Keratinocyte (primary cell): Measurements from ENCODE around the gene FAM204A. TPM values are rescaled to one million over a fixed set of nuclear protein-coding genes. Genes with fewer than 3 reads are reported as not detected.

Experiments
- DNase-seq: peaks from one replicate; pipeline ENCODE4 v3.0.0-alpha.2; 2011; ENCODE audit warnings: low read depth, missing footprints, low spot score
- FAIRE-seq: peaks from 2 replicates; lab custom pipeline; 2011; peaks lifted over from hg19 to GRCh38; lab: Jason Lieb, UNC
- H2AFZ ChIP-seq: 2 replicates; pipeline ENCODE4 v1.6.0; 2012; ENCODE audit warnings: low read length, control low read depth, inconsistent platforms; ENCODE audit not compliant: control insufficient read depth
- H3K27ac ChIP-seq: 2 replicates; pipeline ENCODE4 v1.5.1; 2011; ENCODE audit warnings: low read length; ENCODE audit not compliant: control insufficient read depth, insufficient read depth
- H3K27me3 ChIP-seq: 3 replicates; pipeline ENCODE4 v1.6.0; 2011; ENCODE audit warnings: low read length; ENCODE audit not compliant: control insufficient read depth, insufficient read depth; ENCODE audit errors: extremely low read depth
- H3K36me3 ChIP-seq, 2 experiments: 2 replicates in 1 of 2; 3 replicates in 1 of 2; pipeline ENCODE4 v1.5.1; 2011; ENCODE audit warnings: low read length in 2 of 2, mild to moderate bottlenecking in 1 of 2; ENCODE audit not compliant: control insufficient read depth in 2 of 2, insufficient read depth in 2 of 2; ENCODE audit errors: extremely low read depth in 1 of 2
- H3K4me1 ChIP-seq: 3 replicates; pipeline ENCODE4 v1.5.1; 2011; ENCODE audit warnings: low read length; ENCODE audit not compliant: control insufficient read depth, insufficient read depth; ENCODE audit errors: extremely low read depth
- H3K4me2 ChIP-seq: 3 replicates; pipeline ENCODE4 v1.6.0; 2011; ENCODE audit warnings: low read depth, low read length; ENCODE audit not compliant: control insufficient read depth, insufficient read depth; ENCODE audit errors: extremely low read depth
- H3K4me3 ChIP-seq, 3 experiments: fragments of 200-600 bp in 1 of 3; sonication (generic) in 1 of 3; 2 replicates in 2 of 3; 3 replicates in 1 of 3; pipeline ENCODE4 v1.5.1; 2011 to 2016; ENCODE audit warnings: low read length in 3 of 3, mild to moderate bottlenecking in 3 of 3, control low read depth in 2 of 3, inconsistent platforms in 1 of 3, low read depth in 1 of 3, mixed read lengths in 1 of 3, mixed run types in 1 of 3, moderate library complexity in 1 of 3; ENCODE audit not compliant: control insufficient read depth in 2 of 3, insufficient read depth in 2 of 3; ENCODE audit errors: extremely low read depth in 1 of 3
- H3K79me2 ChIP-seq: 2 replicates; pipeline ENCODE4 v1.6.0; 2012; ENCODE audit warnings: low read length; ENCODE audit not compliant: control insufficient read depth, insufficient read depth
- H3K9ac ChIP-seq: 3 replicates; pipeline ENCODE4 v1.6.0; 2011; ENCODE audit warnings: low read length; ENCODE audit not compliant: control insufficient read depth, insufficient read depth; ENCODE audit errors: extremely low read depth
- H3K9me1 ChIP-seq: 3 replicates; pipeline ENCODE4 v1.6.0; 2011; ENCODE audit warnings: low read length; ENCODE audit not compliant: control insufficient read depth, insufficient read depth; ENCODE audit errors: extremely low read depth
- H3K9me3 ChIP-seq: 2 replicates; pipeline ENCODE4 v1.5.1; 2012; ENCODE audit warnings: low read depth, low read length; ENCODE audit not compliant: control insufficient read depth
- H4K20me1 ChIP-seq: 3 replicates; pipeline ENCODE4 v1.6.0; 2011; ENCODE audit warnings: low read length; ENCODE audit not compliant: control insufficient read depth, insufficient read depth; ENCODE audit errors: extremely low read depth
- EZH2 ChIP-seq: IDR thresholded peaks from one replicate; pipeline ENCODE4 v1.6.1; 2012; ENCODE audit warnings: inconsistent platforms, mild to moderate bottlenecking, low read length, moderate library complexity
- dilution Hi-C: fragments of 300-500 bp; cut with MboI; formaldehyde crosslinking; loops from one replicate; pipeline ENCODE4 v1.7.0; 2020; ENCODE audit warnings: low sequenced_read_pairs; ENCODE audit not compliant: extremely low pct_ligation_motif_present
- polyA plus RNA-seq, 5 experiments: library from polyadenylated mRNA; depleted of rRNA in 3 of 5; stranded (reverse) in 3 of 5; stranded (forward) in 1 of 5; unstranded in 1 of 5; fragments of >200 nt; gene quantifications; 1 replicate in 1 of 5; 2 replicates in 3 of 5; 3 replicates in 1 of 5; pipeline versions ENCODE4 v1.2.1 to v1.2.3, GENCODE V29; 2011 to 2012; ENCODE audit warnings: missing spikeins in 2 of 5, low read depth in 1 of 5, low replicate concordance in 1 of 5
- TF ChIP-seq, protein P1 (sequence below), 3 experiments: IDR thresholded peaks in 1 of 3; conservative IDR thresholded peaks in 1 of 3; optimal IDR thresholded peaks in 1 of 3; 2 replicates in 2 of 3; 3 replicates in 1 of 3; pipeline versions ENCODE3 to v1.5.1; 2011; ENCODE audit warnings: low read length in 3 of 3, mild to moderate bottlenecking in 3 of 3, moderate library complexity in 2 of 3, control low read depth in 1 of 3, inconsistent platforms in 1 of 3; ENCODE audit not compliant: insufficient read depth in 2 of 3; ENCODE audit errors: extremely low read depth in 1 of 3

Gene FAM204A
- polyA plus RNA-seq, 1 donor (not counting 4 experiments of a cell fraction or from before 2014, with no cell fraction given) = 38.6 TPM

DNA sequence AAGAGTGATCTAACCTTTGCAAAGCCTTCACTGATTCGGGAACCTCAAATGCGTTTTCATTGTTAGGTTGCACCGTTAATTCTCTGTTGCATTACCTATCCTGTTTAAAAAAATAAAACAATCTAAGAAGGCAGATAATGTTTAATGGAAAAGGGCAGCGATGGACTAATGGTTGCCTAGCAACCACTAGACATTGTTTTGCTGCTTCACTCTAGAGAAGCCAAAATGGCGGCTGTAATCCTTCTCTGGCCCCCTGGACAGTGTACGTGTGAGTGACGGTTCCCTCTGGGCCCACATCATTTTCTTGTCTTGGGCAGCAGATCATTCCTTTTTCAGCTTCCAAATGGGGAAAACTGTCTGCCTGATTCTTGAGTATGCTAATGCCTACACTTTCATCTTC is 43.3 kb downstream of the FAM204A start:
- peaks cover 0 to 2% of the 10 kb centered on the region in 2 experiments for H3K36me3 ChIP-seq
- TF ChIP-seq, protein P1, sequence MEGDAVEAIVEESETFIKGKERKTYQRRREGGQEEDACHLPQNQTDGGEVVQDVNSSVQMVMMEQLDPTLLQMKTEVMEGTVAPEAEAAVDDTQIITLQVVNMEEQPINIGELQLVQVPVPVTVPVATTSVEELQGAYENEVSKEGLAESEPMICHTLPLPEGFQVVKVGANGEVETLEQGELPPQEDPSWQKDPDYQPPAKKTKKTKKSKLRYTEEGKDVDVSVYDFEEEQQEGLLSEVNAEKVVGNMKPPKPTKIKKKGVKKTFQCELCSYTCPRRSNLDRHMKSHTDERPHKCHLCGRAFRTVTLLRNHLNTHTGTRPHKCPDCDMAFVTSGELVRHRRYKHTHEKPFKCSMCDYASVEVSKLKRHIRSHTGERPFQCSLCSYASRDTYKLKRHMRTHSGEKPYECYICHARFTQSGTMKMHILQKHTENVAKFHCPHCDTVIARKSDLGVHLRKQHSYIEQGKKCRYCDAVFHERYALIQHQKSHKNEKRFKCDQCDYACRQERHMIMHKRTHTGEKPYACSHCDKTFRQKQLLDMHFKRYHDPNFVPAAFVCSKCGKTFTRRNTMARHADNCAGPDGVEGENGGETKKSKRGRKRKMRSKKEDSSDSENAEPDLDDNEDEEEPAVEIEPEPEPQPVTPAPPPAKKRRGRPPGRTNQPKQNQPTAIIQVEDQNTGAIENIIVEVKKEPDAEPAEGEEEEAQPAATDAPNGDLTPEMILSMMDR (optimal IDR thresholded peaks at IDR 0.05 in 1 of 3, IDR thresholded peaks at IDR 0.05 in 1 of 3, conservative IDR thresholded peaks at IDR 0.05 in 1 of 3; ENCODE audit: extremely low read depth in 1 of 3, insufficient read depth in 2 of 3, low read length in 3 of 3) = no peak
- TF ChIP-seq EZH2 = no peak
- H3K9me1 ChIP-seq = no peaks in the 10 kb centered on the region
- H3K4me2 ChIP-seq = no peak overlapping the region
- H3K27ac ChIP-seq = no peak overlapping the region
- peaks cover 12% of the 10 kb centered on the region for H3K4me1 ChIP-seq
- dilution Hi-C loops = no loop called here
- no peak overlapping the region for H3K4me3 ChIP-seq
- FAIRE-seq (no peak), DNase-seq (no peak)
- no peaks in the 10 kb centered on the region for H3K9me3 ChIP-seq
- no peak overlapping the region for H3K9ac ChIP-seq
- H3K79me2 ChIP-seq = no peaks in the 10 kb centered on the region
- no peaks in the 10 kb centered on the region for H3K27me3 ChIP-seq
- H4K20me1 ChIP-seq = no peaks in the 10 kb centered on the region
- no peak overlapping the region for H2AFZ ChIP-seq

GRCh38 chr10:118291122-118291521 is 51.0 kb downstream of the FAM204A start:
- Histone ChIP-seq H3K79me2 (no peaks in the 10 kb centered on the region), H3K9me1 (no peaks in the 10 kb centered on the region), H2AFZ (no peak overlapping the region), H3K36me3 (no peaks in the 10 kb centered on the region), H3K9ac (no peak overlapping the region), H4K20me1 (no peaks in the 10 kb centered on the region), H3K4me2 (peak overlapping the region; percentile 36), H3K27ac (peak overlapping the region; percentile 22), H3K27me3 (no peaks in the 10 kb centered on the region), H3K9me3 (peaks cover 3% of the 10 kb centered on the region), H3K4me1 (peaks cover 13% of the 10 kb centered on the region), H3K4me3 (no peak overlapping the region)
- FAIRE-seq = no peak
- no peak for DNase-seq
- TF ChIP-seq EZH2 = no peak
- TF ChIP-seq, protein P1 (optimal IDR thresholded peaks at IDR 0.05 in 1 of 3, IDR thresholded peaks at IDR 0.05 in 1 of 3, conservative IDR thresholded peaks at IDR 0.05 in 1 of 3; ENCODE audit: extremely low read depth in 1 of 3, insufficient read depth in 2 of 3, low read length in 3 of 3) = no peak
- dilution Hi-C loops = no loop called here
